Adrenal gland (tissue), 12 donors: ENCODE measurements around the gene ARFGEF3. TPM values are rescaled to one million over a fixed set of nuclear protein-coding genes. Genes with fewer than 3 reads are reported as not detected.

Experiments
- DNase-seq, 7 donors: peaks; one replicate each; pipeline ENCODE4 v3.0.0-alpha.2; 2019 to 2020
- H3K27ac ChIP-seq, 5 donors: fragments of 200-600 bp; sonication (generic) in 4 of 5; 1 replicate in 3 of 5; 2 replicates in 2 of 5; pipeline versions ENCODE4 v1.5.1 to v1.8.0; 2016 to 2020; ENCODE audit warnings: mild to moderate bottlenecking in 1 of 5
- H3K27me3 ChIP-seq: fragments of 200-600 bp; 2 replicates; pipeline ENCODE4 v1.8.0; 2021
- H3K36me3 ChIP-seq, 2 donors: fragments of 200-600 bp; replicated peaks in 1 of 2; 1 replicate in 1 of 2; 2 replicates in 1 of 2; pipeline versions ENCODE4 v1.5.1 to v1.8.0; 2018 to 2022
- H3K4me1 ChIP-seq, 2 donors: fragments of 200-600 bp; replicated peaks in 1 of 2; 1 replicate in 1 of 2; 2 replicates in 1 of 2; pipeline versions ENCODE4 v1.5.1 to v1.8.0; 2018 to 2021
- H3K4me3 ChIP-seq, 4 donors: fragments of 200-600 bp; sonication (generic) in 3 of 4; one replicate each; pipeline ENCODE4 v1.5.1; 2016 to 2018
- H3K9me3 ChIP-seq, 3 donors: fragments of 200-600 bp; sonication (generic) in 1 of 3; replicated peaks in 1 of 3; 1 replicate in 2 of 3; 2 replicates in 1 of 3; pipeline versions ENCODE4 v1.5.1 to v1.8.0; 2016 to 2021
- POLR2A ChIP-seq, 2 donors: fragments of 450-650 bp; IDR thresholded peaks; one replicate each; pipeline ENCODE4 v1.6.1; 2017; ENCODE audit warnings: antibody characterized with exemption in 2 of 2, mild to moderate bottlenecking in 2 of 2, moderate library complexity in 1 of 2
- WGBS, 4 donors: extraction: QIAGEN DNeasy Blood & Tissue Kit in 2 of 4; methylation state at CpG; one replicate each; pipeline versions ENCODE4 v1.1.5 to v1.1.7; 2013 to 2017; 5-methylcytosine and 5-hydroxymethylcytosine counted together
- intact Hi-C, 2 donors: fragments of 100-400 bp; cut with DNase I; formaldehyde crosslinking; loops; one replicate each; pipeline versions ENCODE4 v1.14.1 to v1.15.0; 2022 to 2023
- polyA plus RNA-seq, 3 donors: library from polyadenylated mRNA; stranded (reverse); fragments of 200-250 nt in 2 of 3; fragments of 350-450 nt in 1 of 3; fragmentation: Illumina TruSeq in 1 of 3; extraction: RNeasy Lipid Tissue Mini Kit (QIAGEN cat#74804) in 1 of 3; gene quantifications; one replicate each; pipeline ENCODE4 v1.2.3, GENCODE V29; 2013 to 2014
- total RNA-seq, 9 donors: library from RNA; depleted of rRNA in 4 of 9; stranded (reverse); fragments of >200 nt in 4 of 9; fragments of 120-200 nt in 1 of 9; fragmentation: NEBNext Ultra II Directional in 1 of 9; extraction: Animal tissue kit (Norgen Biotek cat#: 25700) in 1 of 9; gene quantifications; one replicate each; pipeline versions ENCODE4 v1.1.0 to v1.2.4, GENCODE V29; 2013 to 2023
- TF ChIP-seq, protein P1 (sequence below), 6 experiments: fragments of 450-650 bp in 4 of 6; fragments of 200-600 bp in 2 of 6; sonication (generic) in 1 of 6; IDR thresholded peaks; 1 replicate in 5 of 6; 2 replicates in 1 of 6; pipeline versions ENCODE4 v1.5.1 to v1.8.0; 2016 to 2021; ENCODE audit warnings: antibody characterized with exemption in 6 of 6, mild to moderate bottlenecking in 2 of 6, moderate library complexity in 1 of 6
- donor health status: healthy with polysubstance abuse.
- donor health status: Bipolar disorder and iron deficiency.
- donor health status: DM: yes; HTN: yes; CAD: no.
- donor health status: DM: no; HTN: no; CAD: no.
- donor health status: DM: no; HTN: no; CAD: no.
- donor health status: DM: yes; HTN: yes; CAD: no.

Gene ARFGEF3
- total and polyA plus RNA-seq, 12 donors = 0.06 to 10.9 (median 0.91) TPM; not detected in 1

DNA sequence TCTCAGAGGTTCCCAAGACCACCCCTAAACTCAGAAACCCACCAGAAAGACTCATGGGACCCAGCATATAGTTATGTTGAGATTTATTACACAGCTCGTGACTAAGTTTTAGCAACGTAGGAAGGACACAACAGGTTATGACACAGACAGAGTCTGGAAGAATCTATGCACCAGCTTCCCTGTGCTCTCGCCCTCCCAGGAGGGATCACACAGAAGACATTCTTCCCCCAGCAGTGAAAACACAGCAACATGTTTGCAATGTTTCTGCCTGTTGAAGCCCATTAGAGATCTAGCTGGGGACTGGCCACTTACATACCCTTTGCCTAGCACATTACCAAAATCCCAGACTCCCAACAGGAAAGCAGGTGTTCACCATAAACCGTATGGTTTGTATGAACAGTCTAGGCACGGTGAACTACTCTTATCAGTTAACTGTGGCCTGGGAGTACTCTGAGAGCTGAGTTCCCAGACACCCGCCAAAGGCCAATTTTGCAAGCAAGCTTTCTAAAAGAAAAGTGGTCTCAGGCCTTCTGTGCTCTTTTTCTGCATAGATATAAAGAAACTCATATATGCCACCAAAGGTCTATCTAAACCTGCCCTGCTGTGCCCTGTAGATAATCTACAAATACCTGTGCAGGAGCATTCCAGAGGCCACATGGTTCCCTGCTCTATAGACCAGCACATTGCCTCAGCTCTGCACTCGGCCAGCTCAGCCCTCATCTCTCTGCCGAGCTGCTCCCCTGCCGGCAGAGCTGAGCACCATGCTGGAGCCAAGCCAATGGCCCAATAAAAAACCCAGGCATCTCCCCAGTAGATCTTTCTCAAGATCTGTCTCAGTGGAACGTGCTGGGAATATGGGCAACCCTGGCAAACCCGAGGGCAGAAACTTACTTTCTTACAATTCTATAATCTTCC lies 146.3 kb downstream of the ARFGEF3 start:
- DNase-seq = peak in 4 of 7 donors; percentile 19 to 60 (median 21)
- 76 to 88% (median 81%) methylated on average over 8 to 11 of the region's 11 CpGs for WGBS, 4 donors
- H3K36me3 ChIP-seq = no peaks in the 10 kb centered on the region
- no peaks in the 10 kb centered on the region for H3K27me3 ChIP-seq
- H3K4me1 ChIP-seq = no peaks in the 10 kb centered on the region
- H3K9me3 ChIP-seq = no peaks in the 10 kb centered on the region
- TF ChIP-seq, protein P1, sequence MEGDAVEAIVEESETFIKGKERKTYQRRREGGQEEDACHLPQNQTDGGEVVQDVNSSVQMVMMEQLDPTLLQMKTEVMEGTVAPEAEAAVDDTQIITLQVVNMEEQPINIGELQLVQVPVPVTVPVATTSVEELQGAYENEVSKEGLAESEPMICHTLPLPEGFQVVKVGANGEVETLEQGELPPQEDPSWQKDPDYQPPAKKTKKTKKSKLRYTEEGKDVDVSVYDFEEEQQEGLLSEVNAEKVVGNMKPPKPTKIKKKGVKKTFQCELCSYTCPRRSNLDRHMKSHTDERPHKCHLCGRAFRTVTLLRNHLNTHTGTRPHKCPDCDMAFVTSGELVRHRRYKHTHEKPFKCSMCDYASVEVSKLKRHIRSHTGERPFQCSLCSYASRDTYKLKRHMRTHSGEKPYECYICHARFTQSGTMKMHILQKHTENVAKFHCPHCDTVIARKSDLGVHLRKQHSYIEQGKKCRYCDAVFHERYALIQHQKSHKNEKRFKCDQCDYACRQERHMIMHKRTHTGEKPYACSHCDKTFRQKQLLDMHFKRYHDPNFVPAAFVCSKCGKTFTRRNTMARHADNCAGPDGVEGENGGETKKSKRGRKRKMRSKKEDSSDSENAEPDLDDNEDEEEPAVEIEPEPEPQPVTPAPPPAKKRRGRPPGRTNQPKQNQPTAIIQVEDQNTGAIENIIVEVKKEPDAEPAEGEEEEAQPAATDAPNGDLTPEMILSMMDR (IDR thresholded peaks at IDR 0.05) = peak in 1 of 6 experiments; percentile 14
- TF ChIP-seq POLR2A (IDR thresholded peaks at IDR 0.05) = no peak
- no peak overlapping the region for H3K27ac ChIP-seq
- intact Hi-C loops = no loop called here
- H3K4me3 ChIP-seq = no peak overlapping the region

- TF ChIP-seq, protein P1 (IDR thresholded peaks at IDR 0.05) = no peak
- TF ChIP-seq POLR2A (IDR thresholded peaks at IDR 0.05) = no peak
- Histone ChIP-seq H3K27ac (no peak overlapping the region), H3K4me1 (no peaks in the 10 kb centered on the region), H3K27me3 (no peaks in the 10 kb centered on the region), H3K9me3 (no peaks in the 10 kb centered on the region), H3K4me3 (no peak overlapping the region), H3K36me3 (no peaks in the 10 kb centered on the region)
- intact Hi-C loops = no loop called here
- 92 to 100% (median 98%) methylated on average over 1 of the region's 1 CpG for WGBS, 4 donors
- peak in 1 of 7 donors; percentile 35 for DNase-seq
These were observed 147.0 kb downstream of the ARFGEF3 start for GRCh38 chr6:138308731-138309110.

DNA sequence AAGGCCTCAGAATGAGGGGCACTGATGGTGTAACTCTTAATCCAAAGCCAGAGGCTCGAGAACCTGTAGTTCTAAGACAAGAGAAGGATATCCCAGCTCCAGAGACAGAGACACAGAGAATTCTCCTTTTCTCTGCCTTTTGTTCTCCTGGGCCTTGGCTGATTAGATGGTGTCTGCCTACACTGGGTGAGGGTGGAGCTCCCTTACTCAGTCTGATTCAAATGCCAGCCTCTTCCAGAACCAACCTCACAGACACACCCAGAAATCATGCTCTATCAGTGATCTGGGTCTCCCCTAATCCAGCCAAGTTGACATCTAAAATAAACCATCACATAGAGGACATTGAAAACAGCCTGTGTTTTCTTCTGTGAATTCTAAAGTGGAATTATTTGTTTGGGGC lies 148.0 kb downstream of the ARFGEF3 start:
- DNase-seq = no peak
- no peak for TF ChIP-seq POLR2A (IDR thresholded peaks at IDR 0.05)
- TF ChIP-seq, protein P1 (IDR thresholded peaks at IDR 0.05) = no peak
- Histone ChIP-seq H3K4me1 (no peaks in the 10 kb centered on the region), H3K27ac (no peak overlapping the region), H3K36me3 (no peaks in the 10 kb centered on the region), H3K27me3 (no peaks in the 10 kb centered on the region), H3K9me3 (no peaks in the 10 kb centered on the region), H3K4me3 (no peak overlapping the region)
- intact Hi-C loops = no loop called here
- 83 to 100% (median 100%) methylated on average over 1 of the region's 1 CpG for WGBS, 4 donors

GRCh38 chr6:138310294-138310693 lies 148.6 kb downstream of the ARFGEF3 start:
- WGBS, 4 donors = 60 to 71% (median 67%) methylated on average over 3 of the region's 3 CpGs
- no peaks in the 10 kb centered on the region for H3K9me3 ChIP-seq
- TF ChIP-seq POLR2A (IDR thresholded peaks at IDR 0.05) = no peak
- TF ChIP-seq, protein P1 (IDR thresholded peaks at IDR 0.05) = no peak

More at GRCh38 chr6:138310294-138310693, 148.6 kb downstream of the ARFGEF3 start:
- H3K36me3 ChIP-seq = no peaks in the 10 kb centered on the region
- DNase-seq = no peak
- no peak overlapping the region for H3K27ac ChIP-seq
- no peaks in the 10 kb centered on the region for H3K27me3 ChIP-seq
- intact Hi-C loops = no loop called here
- no peaks in the 10 kb centered on the region for H3K4me1 ChIP-seq
- H3K4me3 ChIP-seq = no peak overlapping the region
